Bronchus fibroblast of lung (primary cell): ENCODE results near the gene ITFG2. TPM values are rescaled to one million over a fixed set of nuclear protein-coding genes. Genes with fewer than 3 reads are reported as not detected.

ENCODE experiments used
- total RNA-seq: library from RNA; depleted of rRNA; stranded (reverse); fragments of >200 nt; gene quantifications from 2 replicates; pipeline ENCODE4 v1.2.3, GENCODE V29; 2015

The ITFG2 gene
- 15.0 and 18.2 TPM in 2 replicates for total RNA-seq

GRCh38 chr12:2812290-2813213 lies at the start of gene ITFG2:
Gene ITFG2 (plus strand): TSS chr12:2812668. CDS start chr12:2812761, 93 bp downstream.

DNA sequence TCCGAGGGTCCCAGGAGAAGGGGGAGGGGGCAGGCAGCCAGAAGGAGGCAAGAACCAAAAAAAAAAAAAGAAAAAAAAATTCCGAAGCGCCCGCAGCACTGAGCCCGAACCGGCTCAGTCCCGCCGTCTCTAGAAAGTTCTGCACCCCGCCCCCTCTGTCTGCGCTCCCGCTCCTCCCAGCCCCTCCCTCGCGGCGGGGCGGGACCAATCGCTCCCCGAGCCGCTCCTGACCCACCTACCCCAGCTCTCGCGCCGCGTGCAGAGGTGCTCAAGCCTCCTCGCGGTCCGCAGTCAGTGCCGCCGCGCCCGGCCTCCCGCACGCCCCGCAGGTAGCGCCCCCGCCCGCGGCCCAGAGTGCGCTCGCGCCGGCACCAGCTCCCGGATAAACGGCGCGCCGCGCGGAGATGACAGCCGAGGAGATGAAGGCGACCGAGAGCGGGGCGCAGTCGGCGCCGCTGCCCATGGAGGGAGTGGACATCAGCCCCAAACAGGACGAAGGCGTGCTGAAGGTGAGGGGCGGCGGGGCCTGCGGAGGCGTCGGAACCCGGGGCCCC lies 17.7 kb upstream of the ITFG2 start, which contains the start of gene FKBP4:
TSS of gene FKBP4 (plus strand) at position 235 of the 554 bp plus-strand sequence. CDS start at position 405, 170 bp downstream.

GRCh38 chr12:2834581-2835491 lies 22.4 kb downstream of the ITFG2 start, which contains the start of gene NRIP2:
Gene NRIP2 (minus strand): TSS chr12:2835035. CDS start chr12:2834983, 52 bp downstream.

DNA sequence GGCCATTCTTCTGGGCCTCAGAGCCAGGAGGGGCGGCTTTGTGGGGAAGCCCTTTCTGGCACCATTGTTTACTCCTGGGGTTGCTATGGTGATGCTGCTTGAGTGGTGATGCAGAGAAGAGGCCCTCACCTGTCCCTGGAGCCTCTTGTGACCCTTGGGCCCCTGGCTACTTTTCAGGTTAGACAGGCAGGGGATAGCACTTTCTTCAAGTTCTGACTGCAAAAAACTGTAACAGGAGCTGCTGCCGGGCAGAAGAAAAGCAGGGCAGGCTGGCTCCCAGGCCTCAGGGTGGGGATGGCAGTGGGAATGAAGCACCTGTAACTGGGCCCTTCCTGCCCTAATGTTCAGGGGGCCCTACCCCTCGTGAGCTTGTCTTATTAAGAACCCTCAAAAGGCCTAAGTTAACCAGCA lies 44.6 kb downstream of the ITFG2 start, which contains the start of gene TEX52:
TSS of gene TEX52 (minus strand) at position 19 of the 411 bp plus-strand sequence. CDS start at position 6, 13 bp downstream.

Other genes with a start within 250 kb of the ITFG2 start
- 45.9 and 49.6 TPM in 2 replicates for gene FKBP4, start 17.7 kb upstream of the ITFG2 start, total RNA-seq
- gene NRIP2, start 22.4 kb downstream of the ITFG2 start, total RNA-seq = not detected in 2 replicates
- gene TEX52, start 44.4 kb downstream of the ITFG2 start, total RNA-seq = not detected in 2 replicates
- gene FOXM1, start 64.5 kb downstream of the ITFG2 start, total RNA-seq = 66.9 and 71.1 TPM in 2 replicates
- 43.3 and 44.2 TPM in 2 replicates for gene RHNO1, start 64.6 kb downstream of the ITFG2 start, total RNA-seq
- gene TULP3, start 78.2 kb downstream of the ITFG2 start, total RNA-seq = 30.8 and 32.1 TPM in 2 replicates
- gene TEAD4, start 146.7 kb downstream of the ITFG2 start, total RNA-seq = 30.4 and 35.1 TPM in 2 replicates